GM18867 (cell line): Measurements from ENCODE around the gene GNAI3.

Experiments
- ATAC-seq: cut with Tn5 transposase; IDR thresholded peaks from one replicate; pipeline ENCODE4 v1.9.1; 2021; ENCODE audit warnings: mild to moderate bottlenecking, moderate library complexity; ENCODE audit not compliant: unreplicated experiment

The GNAI3 gene

GRCh38 chr1:109622137-109622892 is 73.9 kb downstream of the GNAI3 start:
- ATAC-seq, result no peak

- no peak for ATAC-seq
Observed at GRCh38 chr1:109622895-109623294, 74.5 kb downstream of the GNAI3 start.

- ATAC-seq, result no peak
Observed at GRCh38 chr1:109623601-109624161, 75.3 kb downstream of the GNAI3 start.

- ATAC-seq, result no peak
Observed at GRCh38 chr1:109624201-109625010, 76.0 kb downstream of the GNAI3 start.

- ATAC-seq, result no peak
Observed at GRCh38 chr1:109625176-109625575, 76.8 kb downstream of the GNAI3 start.

- ATAC-seq, result no peak
Observed at GRCh38 chr1:109625601-109626560, 77.5 kb downstream of the GNAI3 start.

- ATAC-seq, result no peak
Observed at GRCh38 chr1:109626682-109627408, 78.4 kb downstream of the GNAI3 start.

- ATAC-seq, result no peak
Observed at GRCh38 chr1:109627692-109628399, 79.4 kb downstream of the GNAI3 start.

GRCh38 chr1:109628540-109629321 is 80.3 kb downstream of the GNAI3 start:
- no peak for ATAC-seq

- ATAC-seq, result no peak
Observed at GRCh38 chr1:109629372-109630030, 81.1 kb downstream of the GNAI3 start.

GRCh38 chr1:109630081-109630897 is 81.9 kb downstream of the GNAI3 start:
- ATAC-seq, result no peak

GRCh38 chr1:109630898-109631512 is 82.6 kb downstream of the GNAI3 start:
- no peak for ATAC-seq

GRCh38 chr1:109631513-109632505 is 83.4 kb downstream of the GNAI3 start:
- no peak for ATAC-seq

GRCh38 chr1:109632671-109633346 is 84.4 kb downstream of the GNAI3 start:
- ATAC-seq, result no peak

- ATAC-seq, result no peak
Observed at GRCh38 chr1:109634292-109634691, 85.9 kb downstream of the GNAI3 start.
